B cell (primary cell): ENCODE results near the gene ZMIZ1. TPM values are rescaled to one million over a fixed set of nuclear protein-coding genes. Genes with fewer than 3 reads are reported as not detected.

ENCODE experiments used
- ATAC-seq: fragments of 200-7000 bp; cut with Tn5 transposase; one replicate; pipeline ENCODE4 v1.10.0; 2021; ENCODE audit warnings: low read depth, mild to moderate bottlenecking, moderate number of reproducible peaks, moderate library complexity
- CTCF ChIA-PET: fragments of 350-600 bp; sonication (Branson Sonifier 250); formaldehyde crosslinking; loops from one replicate; lab custom pipeline; 2021; ENCODE audit warnings: antibody characterized with exemption, inconsistent platforms; lab: Charles Lee
- POLR2A ChIA-PET: fragments of 350-600 bp; sonication (Branson Sonifier 250); formaldehyde crosslinking; loops from one replicate; lab custom pipeline; 2021; ENCODE audit warnings: antibody characterized with exemption; lab: Charles Lee
- DNase-seq: peaks from one replicate; pipeline ENCODE4 v3.0.0; 2013
- H2AFZ ChIP-seq: 2 replicates; pipeline ENCODE4 v1.6.1; 2012; ENCODE audit warnings: mild to moderate bottlenecking, low read depth, low read length; ENCODE audit not compliant: insufficient read depth, poor library complexity, severe bottlenecking
- H3K27ac ChIP-seq, 2 donors: 1 replicate in 1 of 2; 2 replicates in 1 of 2; pipeline ENCODE4 v1.5.1; 2012 to 2013; ENCODE audit warnings: low read length in 2 of 2, mild to moderate bottlenecking in 2 of 2, moderate library complexity in 1 of 2
- H3K27me3 ChIP-seq, 4 experiments: fragments of 200-600 bp in 1 of 4; sonication (generic) in 1 of 4; replicated peaks in 1 of 4; 1 replicate in 2 of 4; 2 replicates in 2 of 4; pipeline versions ENCODE4 v1.6.1 to v1.7.0; 2013 to 2016; ENCODE audit warnings: low read length in 3 of 4, mild to moderate bottlenecking in 2 of 4, mixed read lengths in 1 of 4, moderate library complexity in 1 of 4; ENCODE audit not compliant: insufficient read depth in 4 of 4, control insufficient read depth in 3 of 4; ENCODE audit errors: control extremely low read depth in 1 of 4
- H3K36me3 ChIP-seq, 2 experiments: replicated peaks in 1 of 2; 1 replicate in 1 of 2; 2 replicates in 1 of 2; pipeline versions ENCODE4 v1.6.1 to v1.7.1; 2013; ENCODE audit warnings: low read length in 1 of 2; ENCODE audit not compliant: insufficient read depth in 2 of 2, control insufficient read depth in 1 of 2; ENCODE audit errors: control extremely low read depth in 1 of 2, extremely low read depth in 1 of 2
- H3K4me1 ChIP-seq, 2 donors: fragments of 200-600 bp in 1 of 2; sonication (generic) in 1 of 2; 1 replicate in 1 of 2; 2 replicates in 1 of 2; pipeline versions ENCODE4 v1.5.1 to v1.6.1; 2013 to 2017; ENCODE audit warnings: low read length in 2 of 2; ENCODE audit not compliant: control insufficient read depth in 2 of 2, insufficient read depth in 2 of 2
- H3K4me2 ChIP-seq: replicated peaks from 2 replicates; pipeline ENCODE3; 2012; ENCODE audit warnings: mild to moderate bottlenecking, low read depth, low read length; ENCODE audit not compliant: poor library complexity, severe bottlenecking
- H3K4me3 ChIP-seq, 5 experiments: fragments of 200-600 bp in 1 of 5; sonication (generic) in 1 of 5; 1 replicate in 3 of 5; 2 replicates in 2 of 5; pipeline versions ENCODE4 v1.5.1 to v1.7.0; 2011 to 2016; ENCODE audit warnings: low read length in 4 of 5, mild to moderate bottlenecking in 4 of 5, low read depth in 2 of 5, control low read depth in 1 of 5, moderate library complexity in 1 of 5; ENCODE audit not compliant: insufficient read depth in 1 of 5; ENCODE audit errors: control extremely low read depth in 1 of 5, extremely low read depth in 1 of 5
- H3K79me2 ChIP-seq: fragments of 200-600 bp; sonication (generic); one replicate; pipeline ENCODE4 v1.6.0; 2016; ENCODE audit warnings: low read length; ENCODE audit not compliant: control insufficient read depth, insufficient read depth
- H3K9ac ChIP-seq: fragments of 200-600 bp; sonication (generic); 2 replicates; pipeline ENCODE4 v1.6.1; 2017; ENCODE audit warnings: mild to moderate bottlenecking, low read length, moderate library complexity
- H3K9me3 ChIP-seq, 3 donors: one replicate each; pipeline versions ENCODE4 v1.6.1 to v1.7.1; 2013; ENCODE audit warnings: low read length in 2 of 3; ENCODE audit not compliant: control insufficient read depth in 2 of 3, insufficient read depth in 1 of 3; ENCODE audit errors: control extremely low read depth in 1 of 3
- H4K20me1 ChIP-seq: 2 replicates; pipeline ENCODE4 v1.6.0; 2012; ENCODE audit warnings: mild to moderate bottlenecking, low read length; ENCODE audit not compliant: insufficient read depth, control insufficient read depth, poor library complexity, severe bottlenecking
- H3K27ac Mint-ChIP-seq: one replicate; pipeline ENCODE4 v1.8.0; 2021; ENCODE audit warnings: mixed read lengths
- H3K27me3 Mint-ChIP-seq: one replicate; pipeline ENCODE4 v1.8.0; 2021; ENCODE audit warnings: mixed read lengths
- H3K4me1 Mint-ChIP-seq: one replicate; pipeline ENCODE4 v1.8.0; 2021; ENCODE audit warnings: mixed read lengths
- H3K4me3 Mint-ChIP-seq: one replicate; pipeline ENCODE4 v1.8.0; 2021; ENCODE audit warnings: mixed read lengths
- H3K9me3 Mint-ChIP-seq: one replicate; pipeline ENCODE4 v1.8.0; 2022; ENCODE audit warnings: mixed read lengths; ENCODE audit not compliant: insufficient read depth
- CTCF ChIP-seq: fragments of 200-600 bp; IDR thresholded peaks from one replicate; pipeline ENCODE4 v1.8.0; 2022; ENCODE audit warnings: antibody characterized with exemption, mild to moderate bottlenecking
- EZH2 ChIP-seq: IDR thresholded peaks from 2 replicates; pipeline ENCODE4 v1.6.1; 2012; ENCODE audit warnings: borderline replicate concordance, low read depth, mild to moderate bottlenecking, moderate library complexity, low read length; ENCODE audit not compliant: insufficient read depth, poor library complexity, severe bottlenecking
- WGBS: methylation state at CpG from one replicate; pipeline ENCODE4 v1.1.5; 2013; ENCODE audit warnings: missing lambda C conversion rate; ENCODE audit not compliant: insufficient coverage; 5-methylcytosine and 5-hydroxymethylcytosine counted together
- intact Hi-C: fragments of 100-400 bp; cut with micrococcal nuclease; formaldehyde crosslinking; loops from one replicate; pipeline ENCODE4 v1.10.0; 2022
- polyA plus RNA-seq: library from polyadenylated mRNA; depleted of rRNA; stranded (reverse); fragments of >200 nt; gene quantifications from 2 replicates; pipeline ENCODE4 v1.2.3, GENCODE V29; 2012
- total RNA-seq, 2 donors: library from RNA; stranded (reverse); fragments of 120-200 nt in 1 of 2; gene quantifications; 1 replicate in 1 of 2; 2 replicates in 1 of 2; pipeline versions ENCODE4 v1.2.3 to v1.2.4, GENCODE V29; 2013 to 2022

Gene ZMIZ1
- total and polyA plus RNA-seq, 2 donors (not counting 1 experiment from before 2014, with no cell fraction given), result 14.3 to 64.9 TPM

DNA sequence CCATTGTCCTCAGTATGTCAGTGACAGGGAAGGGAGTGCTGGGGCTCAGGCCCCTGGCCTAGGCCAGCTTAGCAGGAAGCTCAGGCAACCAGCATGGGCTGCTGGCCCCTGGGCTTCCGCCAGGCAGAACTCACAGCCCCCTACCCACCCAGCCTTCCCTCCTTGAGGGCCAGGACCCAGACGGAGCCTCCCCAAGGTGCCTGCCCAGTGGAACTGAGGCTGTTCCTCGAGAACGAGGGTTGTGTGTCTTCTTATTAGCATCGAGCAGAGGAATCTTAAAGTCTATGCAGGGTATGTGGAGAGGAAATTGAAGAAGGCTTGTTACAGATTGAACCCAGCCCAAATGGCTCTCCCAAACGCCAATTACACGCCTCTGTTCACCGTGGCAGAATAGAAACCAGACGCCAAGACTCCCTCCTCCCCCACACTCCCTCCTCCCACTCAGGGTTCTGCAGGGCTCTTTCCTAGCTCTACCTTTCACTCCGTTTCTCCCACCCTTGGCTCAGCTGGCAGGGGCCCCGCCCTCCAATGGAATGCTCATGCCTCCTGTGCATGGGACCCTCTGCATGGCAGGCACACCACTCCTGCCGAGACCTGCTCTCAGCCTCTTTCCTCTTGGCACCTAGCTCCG, 134.4 kb downstream of the ZMIZ1 start:
- TF ChIP-seq EZH2, result no peak
- no peak for TF ChIP-seq CTCF
- H3K4me1 ChIP-seq, result no peaks in the 10 kb centered on the region
- H3K27me3 Mint-ChIP-seq, result no peaks in the 10 kb centered on the region
- H3K79me2 ChIP-seq, result no peaks in the 10 kb centered on the region
- no peak overlapping the region for H3K4me3 ChIP-seq
- no peak overlapping the region for H2AFZ ChIP-seq
- H3K4me3 Mint-ChIP-seq, result no peak overlapping the region
- no peak overlapping the region for H3K4me2 ChIP-seq
- H3K9me3 Mint-ChIP-seq, result no peaks in the 10 kb centered on the region
- H3K4me1 Mint-ChIP-seq, result peaks cover 2% of the 10 kb centered on the region
- H3K9ac ChIP-seq, result no peak overlapping the region
- ATAC-seq (no peak), DNase-seq (no peak)
- ChIA-PET POLR2A (no interaction called here), CTCF (interaction anchor here (1.0 to 3.3 kb wide), 12 partner anchors 8 to 1157 kb away, joined by 3 to 21 read pairs (median 4); no protein-coding TSS in a partner anchor)
- H3K9me3 ChIP-seq, result no peaks in the 10 kb centered on the region
- H3K36me3 ChIP-seq, result no peaks in the 10 kb centered on the region
- whole genome bisulfite sequencing, result 79% methylated on average over 6 of the region's 13 CpGs
- H3K27ac Mint-ChIP-seq, result no peak overlapping the region
- intact Hi-C loops, result no loop called here
- no peak overlapping the region for H3K27ac ChIP-seq
- H4K20me1 ChIP-seq, result no peaks in the 10 kb centered on the region
- no peaks in the 10 kb centered on the region for H3K27me3 ChIP-seq

GRCh38 chr10:79203833-79204232, 135.1 kb downstream of the ZMIZ1 start:
- Histone ChIP-seq H3K4me2 (no peak overlapping the region), H2AFZ (no peak overlapping the region), H4K20me1 (no peaks in the 10 kb centered on the region), H3K4me1 (no peaks in the 10 kb centered on the region), H3K9ac (no peak overlapping the region), H3K27me3 (no peaks in the 10 kb centered on the region), H3K27ac (no peak overlapping the region), H3K36me3 (no peaks in the 10 kb centered on the region), H3K9me3 (no peaks in the 10 kb centered on the region), H3K4me3 (no peak overlapping the region), H3K79me2 (no peaks in the 10 kb centered on the region)
- intact Hi-C loops, result no loop called here
- Mint-ChIP-seq H3K4me1 (peaks cover 2% of the 10 kb centered on the region), H3K4me3 (no peak overlapping the region), H3K27me3 (no peaks in the 10 kb centered on the region), H3K9me3 (no peaks in the 10 kb centered on the region), H3K27ac (no peak overlapping the region)
- DNase-seq (no peak), ATAC-seq (no peak)
- 89% methylated on average over 8 of the region's 8 CpGs for WGBS
- no peak for TF ChIP-seq EZH2
- TF ChIP-seq CTCF, result no peak
- CTCF ChIA-PET, result interaction anchor here (1.2 to 3.3 kb wide), 3 partner anchors 9 to 1158 kb away, joined by 3 to 21 read pairs (median 12); no protein-coding TSS in a partner anchor
- POLR2A ChIA-PET, result no interaction called here
